ENCODE data around the gene MRPL24. TPM values are rescaled to one million over a fixed set of nuclear protein-coding genes. Genes with fewer than 3 reads are reported as not detected.

MRPL24 gene
- total and polyA plus RNA-seq, 2 of the 8 experiments (the other 6 are each of a cell fraction or from before 2014, with no cell fraction given) = 29.7 to 35.2 TPM

DNA sequence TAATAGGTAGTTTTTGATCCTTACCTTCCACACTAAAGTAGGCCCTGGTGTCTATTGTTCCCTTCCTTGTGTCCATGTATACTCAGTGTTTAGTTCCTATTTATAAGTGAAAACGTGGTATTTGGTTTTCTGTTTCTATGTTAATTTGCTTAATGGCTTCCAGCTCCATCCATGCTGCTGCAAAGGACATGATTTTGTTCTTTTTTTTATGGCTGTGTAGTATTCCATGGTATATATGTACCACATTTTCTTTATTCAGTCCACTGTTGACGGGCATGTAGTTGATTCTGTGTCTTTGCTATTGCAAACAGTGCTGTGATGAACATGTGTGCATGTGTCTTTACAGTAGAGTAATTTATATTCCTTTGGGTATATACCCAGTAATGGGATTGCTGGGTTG is 47.2 kb upstream of the MRPL24 start (continued):
- TF ChIP-seq CREB1 (IDR thresholded peaks at IDR 0.05) (no peak), RNF2 (IDR thresholded peaks at IDR 0.05; ENCODE audit: borderline replicate concordance, low read depth, low read length, missing control alignments, poor library complexity, severe bottlenecking) (no peak)

Data from H1 (cell line).